NCI-H2196 treated with DMSO at 0.1 percent for 48 hours (cell line): Measurements from ENCODE around the gene S1PR1.
"Not testable (repeated sequence)": the region's sequence is repeated elsewhere in the genome, so short reads cannot be mapped to it uniquely, and the experiment has no call there.

Experiments
- DNase-seq: peaks from one replicate; lab custom pipeline; 2025; ENCODE audit not compliant: unreplicated experiment; lab: John Stamatoyannopoulos, UW

Gene S1PR1

DNA sequence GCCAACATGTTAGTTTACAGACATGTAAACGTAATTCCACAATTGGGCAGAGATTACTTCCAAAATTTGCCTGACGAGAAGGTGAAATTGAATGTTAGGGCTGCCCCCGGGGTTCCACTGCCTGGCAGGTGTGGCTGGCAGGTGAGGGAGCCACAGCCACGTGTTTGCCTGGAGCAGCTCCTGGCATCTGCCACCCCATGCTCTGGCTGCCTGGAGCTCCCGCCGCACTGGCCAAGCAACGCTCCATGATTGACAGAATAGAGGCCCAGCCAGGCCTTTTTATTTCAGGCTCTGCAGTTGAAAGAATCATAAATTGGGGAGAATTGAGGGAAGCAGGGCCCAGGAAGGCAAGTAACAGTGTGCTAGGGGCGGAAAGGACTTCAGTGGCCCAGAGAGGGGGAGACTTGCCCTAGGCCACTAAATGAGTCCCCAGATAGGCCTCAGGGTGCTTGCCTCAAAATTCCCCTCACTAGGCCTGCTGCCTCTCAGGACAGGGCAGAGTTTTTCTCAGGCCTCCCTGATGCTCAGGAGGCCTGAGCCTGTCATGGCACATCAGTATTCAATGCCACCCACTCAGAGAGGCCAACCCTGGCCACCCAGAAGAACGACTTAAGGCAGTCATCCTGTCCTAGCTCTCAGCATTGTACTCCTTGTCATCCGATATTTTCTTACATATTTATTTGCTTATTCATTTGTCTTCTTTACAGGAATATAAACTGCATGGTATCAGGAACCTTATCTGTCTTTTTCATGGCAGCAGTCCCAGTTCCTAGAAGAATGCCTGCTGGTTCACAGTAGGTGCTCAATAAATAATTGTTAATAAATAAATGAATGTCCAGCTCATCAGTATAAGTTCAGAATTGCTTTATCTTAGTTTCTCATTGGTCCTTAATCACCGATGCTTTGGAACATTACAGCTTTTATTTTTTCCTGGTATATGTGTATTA is 16.6 kb upstream of the S1PR1 start:
- DNase-seq: no peak

DNA sequence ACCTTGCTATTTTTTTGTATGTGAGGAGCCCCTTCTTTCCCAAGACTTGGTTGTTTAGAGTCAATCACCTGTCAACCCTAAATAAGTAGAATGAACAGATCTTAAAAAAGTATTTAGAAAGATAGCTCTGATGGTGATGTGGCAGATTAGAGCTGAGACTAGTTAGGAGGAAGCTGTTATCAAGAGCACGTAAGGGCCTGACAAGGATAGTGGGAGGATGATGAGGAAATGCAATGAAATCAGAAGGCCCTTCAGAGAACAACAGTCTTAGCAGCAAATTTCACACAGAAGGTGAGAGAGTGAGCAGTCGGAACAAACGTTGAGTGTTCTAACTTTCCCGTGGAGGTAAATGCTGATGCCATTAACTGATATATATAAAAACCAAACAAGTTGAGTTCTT is 15.9 kb upstream of the S1PR1 start:
- DNase-seq: no peak

DNA sequence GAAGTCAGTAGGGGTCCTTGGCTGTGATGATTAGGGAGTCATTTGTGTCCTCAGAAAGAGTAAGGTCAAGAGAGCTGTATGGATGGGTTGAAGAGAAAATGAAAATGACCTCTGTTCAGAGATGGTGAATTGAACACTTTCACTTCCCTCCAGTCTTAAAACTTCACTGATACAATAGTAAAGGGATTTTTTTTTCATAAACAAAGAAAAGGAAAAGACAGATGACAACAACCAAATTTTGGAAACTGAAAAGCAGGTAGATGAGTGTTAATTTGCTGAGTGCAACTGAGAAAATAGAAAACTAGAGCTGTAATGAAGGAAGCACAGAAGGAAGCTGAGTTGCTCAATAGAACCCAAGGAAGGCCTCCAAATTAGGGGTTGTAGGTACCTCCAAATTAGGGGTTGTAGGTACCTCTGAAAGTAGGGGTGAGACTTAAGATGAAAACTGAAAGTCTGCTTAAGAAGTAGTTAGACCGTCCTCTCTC is 14.8 kb upstream of the S1PR1 start:
- no peak for DNase-seq

DNA sequence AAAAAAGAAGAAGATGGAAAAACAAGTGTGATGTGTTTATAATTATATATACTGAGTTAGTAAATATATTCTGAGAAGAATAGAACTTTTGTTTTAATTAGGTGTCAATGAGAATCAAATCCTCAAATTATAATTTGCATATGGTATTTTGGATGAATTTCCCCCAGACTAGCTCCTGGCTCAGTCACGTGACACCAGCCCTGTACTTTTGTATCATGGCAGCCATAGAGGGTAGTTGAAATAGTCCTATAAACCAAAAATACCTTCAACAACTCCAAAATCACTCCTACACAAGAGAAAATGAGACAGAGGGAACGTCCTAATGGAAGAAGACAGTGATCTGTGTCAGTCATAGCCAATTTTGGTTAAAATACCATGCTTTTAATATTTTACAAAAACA is 9.0 kb upstream of the S1PR1 start:
- no peak for DNase-seq

DNA sequence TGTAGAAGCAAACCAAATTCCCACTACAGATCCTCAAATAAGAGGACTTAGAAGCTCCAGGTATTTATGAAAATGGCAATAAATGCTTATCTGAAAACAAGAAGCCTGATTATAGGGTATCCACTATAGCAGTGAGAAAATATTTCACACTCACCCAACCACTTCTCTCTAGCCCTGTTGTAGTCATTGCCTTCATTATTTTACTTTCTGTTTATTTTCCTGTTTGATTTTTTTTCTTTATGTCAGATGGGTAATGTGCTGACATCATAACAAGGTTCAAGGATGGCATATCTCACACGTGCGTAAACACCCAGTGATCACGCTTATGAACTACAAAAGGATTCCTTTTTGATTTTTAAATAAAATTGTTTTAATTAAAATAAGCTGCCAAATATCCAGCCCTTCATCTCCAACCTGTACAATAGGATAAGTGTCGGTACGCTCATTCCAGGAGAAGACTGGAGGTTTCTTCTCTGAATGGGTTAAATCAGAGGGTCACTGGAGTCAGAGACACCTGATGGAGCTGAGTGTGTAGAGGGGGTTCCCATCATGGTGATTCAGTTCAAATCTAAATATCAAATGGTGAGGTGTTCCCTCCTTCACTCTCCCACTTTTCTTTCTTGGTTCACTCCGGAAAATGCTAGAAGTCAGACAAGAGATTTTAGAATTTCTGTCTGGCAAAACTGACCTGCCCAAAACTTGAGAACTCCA is 8.2 kb upstream of the S1PR1 start:
- no peak for DNase-seq

DNA sequence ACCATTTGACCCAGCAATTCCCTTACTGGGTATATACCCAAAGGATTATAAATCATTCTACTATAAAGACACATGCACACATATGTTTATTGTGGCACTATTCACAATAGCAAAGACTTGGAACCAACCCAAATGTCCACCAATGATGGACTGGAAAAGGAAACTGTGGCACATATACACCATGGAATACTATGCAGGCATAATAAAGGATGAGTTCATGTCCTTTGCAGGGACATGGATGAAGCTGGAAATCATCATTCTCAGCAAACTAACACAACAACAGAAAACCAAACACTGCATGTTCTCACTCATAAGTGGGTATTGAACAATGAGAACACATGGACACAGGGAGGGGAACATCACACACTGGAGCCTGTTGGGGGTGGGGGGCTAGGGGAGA is 4.6 kb upstream of the S1PR1 start:
- not testable (repeated sequence) for DNase-seq

DNA sequence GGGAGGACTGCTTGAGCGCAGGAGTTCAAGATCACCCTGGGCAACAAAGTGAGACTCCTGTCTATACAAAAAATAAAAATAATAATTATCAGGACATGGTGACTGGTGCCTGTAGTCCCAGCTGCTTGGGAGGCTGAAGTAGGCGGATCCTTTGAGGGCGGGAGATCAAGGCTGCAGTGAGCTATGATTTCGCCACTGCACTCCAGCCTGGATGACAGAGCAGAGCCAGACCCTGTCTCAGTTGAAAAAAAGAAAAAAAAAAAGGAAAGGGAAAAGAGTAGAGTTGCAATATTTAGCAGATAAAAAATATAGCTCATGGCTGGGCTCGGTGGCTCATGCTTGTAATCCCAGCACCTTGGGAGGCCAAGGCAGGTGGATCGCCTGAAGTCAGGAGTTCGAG is 3.3 kb upstream of the S1PR1 start:
- DNase-seq: no peak

DNA sequence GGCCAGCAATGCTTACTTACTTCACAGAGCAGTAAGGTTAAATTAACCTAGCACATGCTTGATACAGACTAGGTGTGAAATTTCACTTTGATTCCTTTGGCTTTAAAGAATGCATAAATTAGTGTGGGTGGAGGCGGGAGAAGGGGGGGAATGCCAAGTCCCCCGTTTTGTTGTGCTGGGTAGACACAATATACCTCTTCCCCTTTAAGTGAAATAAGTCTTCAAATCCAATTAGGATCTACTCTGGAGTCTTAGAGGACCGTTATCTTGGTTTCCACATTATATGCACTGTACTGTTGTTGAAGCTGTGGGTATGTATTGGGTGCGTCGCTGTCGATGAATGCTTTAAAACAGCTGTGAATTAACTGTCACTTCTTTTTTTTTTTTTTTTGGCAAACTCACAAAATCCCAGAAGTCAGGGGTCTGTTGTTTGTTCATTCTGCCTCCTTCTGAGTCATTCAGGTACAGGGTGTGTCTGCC is 1.6 kb upstream of the S1PR1 start:
- no peak for DNase-seq

DNA sequence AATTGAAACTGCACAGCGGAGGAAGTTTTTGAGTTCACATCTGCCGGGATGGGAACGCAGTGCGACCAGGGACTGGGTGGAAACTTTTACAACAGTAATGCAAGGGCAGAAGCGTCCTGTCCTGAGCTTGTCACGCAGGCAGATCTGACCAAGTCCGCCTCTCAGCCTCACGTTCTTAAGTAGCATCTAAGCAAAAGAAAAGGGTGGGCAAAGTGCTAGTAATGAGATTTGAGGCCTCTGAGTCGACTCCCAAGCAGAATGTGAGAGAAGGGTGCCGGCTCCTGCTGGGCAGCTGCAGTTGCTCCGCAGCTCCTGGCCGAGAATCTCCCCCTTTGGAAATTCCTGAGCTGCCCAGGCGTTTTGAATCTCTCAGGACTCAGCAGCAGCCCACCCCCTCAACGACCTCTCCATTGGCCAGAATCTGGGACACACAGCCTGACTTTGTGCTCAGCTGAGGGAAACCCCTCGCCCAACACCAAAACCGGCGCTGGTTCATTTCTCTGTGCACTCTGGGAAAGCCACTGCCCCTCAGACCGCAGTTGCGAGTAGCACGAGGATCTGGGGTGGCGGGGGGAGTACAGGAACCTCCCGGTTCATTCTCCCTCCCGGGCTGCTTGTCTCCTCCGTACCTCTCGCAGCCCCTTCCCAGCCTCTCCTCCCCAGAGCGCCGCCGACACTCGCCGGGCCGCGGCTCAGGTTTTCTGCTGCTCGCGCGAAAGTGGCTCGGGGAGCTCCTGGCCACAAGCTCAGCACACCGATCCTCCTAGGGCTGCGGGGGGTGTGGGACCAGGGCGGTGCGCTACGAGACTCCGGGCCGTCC is 913 bp upstream of the S1PR1 start:
- DNase-seq: no peak

DNA sequence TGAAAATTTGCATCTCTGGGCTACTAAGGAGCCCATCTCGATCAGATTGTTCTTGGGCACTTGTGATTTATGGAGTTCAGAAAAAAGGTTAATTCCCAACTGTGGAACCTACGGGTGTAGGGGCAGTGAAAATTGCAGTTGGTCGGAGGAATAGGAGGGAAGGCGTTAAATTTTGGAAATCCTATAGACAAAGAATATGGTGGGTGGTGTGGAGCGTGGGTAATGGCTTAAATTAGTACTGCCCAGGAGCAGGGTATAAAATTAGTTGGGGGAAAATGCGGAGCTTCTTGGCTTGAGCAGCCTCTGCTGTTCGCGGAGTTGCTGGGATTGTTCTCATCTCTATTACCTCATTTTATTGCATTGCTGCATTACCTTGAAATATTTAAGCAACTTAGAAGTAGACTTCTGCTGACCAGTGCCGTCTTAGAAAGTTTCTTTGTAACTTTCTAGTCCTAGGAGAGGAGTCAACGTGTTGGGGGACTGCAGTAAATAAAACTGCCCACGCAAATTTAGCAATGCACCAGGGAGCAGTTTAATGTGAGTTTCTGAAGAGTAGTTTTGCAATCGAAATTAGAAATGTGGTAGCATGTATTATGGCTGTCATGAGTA is 514 bp downstream of the S1PR1 start:
- DNase-seq: no peak

DNA sequence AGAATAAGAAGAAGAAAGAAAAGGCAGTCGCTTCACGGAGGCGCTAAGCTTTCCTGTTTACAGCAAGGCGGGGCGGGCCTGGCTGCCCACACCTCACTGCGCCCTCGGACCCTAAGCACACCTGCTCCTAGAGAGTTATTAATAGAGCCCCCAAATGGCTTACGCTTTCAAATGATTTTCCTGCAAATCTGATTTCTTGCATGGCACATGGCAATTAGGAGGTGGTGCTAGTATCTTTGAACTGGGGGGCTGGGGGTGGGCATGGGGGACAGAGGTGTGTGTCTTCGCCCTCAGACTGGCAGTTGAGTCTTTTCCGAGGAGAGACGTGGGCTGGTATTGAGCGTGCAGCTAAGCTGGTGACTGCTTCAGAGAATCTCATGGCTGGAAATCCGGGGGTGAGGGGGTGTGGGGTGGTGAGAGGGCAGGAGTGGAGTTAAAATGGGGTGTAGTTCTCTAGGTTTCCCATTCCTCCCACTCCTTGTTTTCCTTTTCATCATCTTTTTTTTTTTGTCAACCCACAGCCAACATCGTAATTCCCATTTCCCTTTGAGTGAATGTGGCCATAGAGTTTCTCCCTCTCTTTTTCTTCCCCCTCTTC is 1.3 kb downstream of the S1PR1 start:
- no peak for DNase-seq

DNA sequence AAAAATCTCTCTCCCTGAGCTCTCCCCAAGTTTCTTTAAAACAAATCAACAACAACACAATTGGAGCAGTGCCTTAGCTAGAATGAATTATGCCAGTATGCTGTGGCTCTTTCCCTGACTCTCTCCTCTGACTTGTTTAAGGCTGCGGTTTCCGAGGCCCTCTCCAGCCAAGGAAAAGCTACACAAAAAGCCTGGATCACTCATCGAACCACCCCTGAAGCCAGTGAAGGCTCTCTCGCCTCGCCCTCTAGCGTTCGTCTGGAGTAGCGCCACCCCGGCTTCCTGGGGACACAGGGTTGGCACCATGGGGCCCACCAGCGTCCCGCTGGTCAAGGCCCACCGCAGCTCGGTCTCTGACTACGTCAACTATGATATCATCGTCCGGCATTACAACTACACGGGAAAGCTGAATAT is 1.9 kb downstream of the S1PR1 start:
- no peak for DNase-seq

DNA sequence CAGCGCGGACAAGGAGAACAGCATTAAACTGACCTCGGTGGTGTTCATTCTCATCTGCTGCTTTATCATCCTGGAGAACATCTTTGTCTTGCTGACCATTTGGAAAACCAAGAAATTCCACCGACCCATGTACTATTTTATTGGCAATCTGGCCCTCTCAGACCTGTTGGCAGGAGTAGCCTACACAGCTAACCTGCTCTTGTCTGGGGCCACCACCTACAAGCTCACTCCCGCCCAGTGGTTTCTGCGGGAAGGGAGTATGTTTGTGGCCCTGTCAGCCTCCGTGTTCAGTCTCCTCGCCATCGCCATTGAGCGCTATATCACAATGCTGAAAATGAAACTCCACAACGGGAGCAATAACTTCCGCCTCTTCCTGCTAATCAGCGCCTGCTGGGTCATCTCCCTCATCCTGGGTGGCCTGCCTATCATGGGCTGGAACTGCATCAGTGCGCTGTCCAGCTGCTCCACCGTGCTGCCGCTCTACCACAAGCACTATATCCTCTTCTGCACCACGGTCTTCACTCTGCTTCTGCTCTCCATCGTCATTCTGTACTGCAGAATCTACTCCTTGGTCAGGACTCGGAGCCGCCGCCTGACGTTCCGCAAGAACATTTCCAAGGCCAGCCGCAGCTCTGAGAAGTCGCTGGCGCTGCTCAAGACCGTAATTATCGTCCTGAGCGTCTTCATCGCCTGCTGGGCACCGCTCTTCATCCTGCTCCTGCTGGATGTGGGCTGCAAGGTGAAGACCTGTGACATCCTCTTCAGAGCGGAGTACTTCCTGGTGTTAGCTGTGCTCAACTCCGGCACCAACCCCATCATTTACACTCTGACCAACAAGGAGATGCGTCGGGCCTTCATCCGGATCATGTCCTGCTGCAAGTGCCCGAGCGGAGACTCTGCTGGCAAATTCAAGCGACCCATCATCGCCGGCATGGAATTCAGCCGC is 2.5 kb downstream of the S1PR1 start:
- no peak for DNase-seq

DNA sequence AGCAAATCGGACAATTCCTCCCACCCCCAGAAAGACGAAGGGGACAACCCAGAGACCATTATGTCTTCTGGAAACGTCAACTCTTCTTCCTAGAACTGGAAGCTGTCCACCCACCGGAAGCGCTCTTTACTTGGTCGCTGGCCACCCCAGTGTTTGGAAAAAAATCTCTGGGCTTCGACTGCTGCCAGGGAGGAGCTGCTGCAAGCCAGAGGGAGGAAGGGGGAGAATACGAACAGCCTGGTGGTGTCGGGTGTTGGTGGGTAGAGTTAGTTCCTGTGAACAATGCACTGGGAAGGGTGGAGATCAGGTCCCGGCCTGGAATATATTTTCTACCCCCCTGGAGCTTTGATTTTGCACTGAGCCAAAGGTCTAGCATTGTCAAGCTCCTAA is 3.2 kb downstream of the S1PR1 start:
- DNase-seq: no peak

DNA sequence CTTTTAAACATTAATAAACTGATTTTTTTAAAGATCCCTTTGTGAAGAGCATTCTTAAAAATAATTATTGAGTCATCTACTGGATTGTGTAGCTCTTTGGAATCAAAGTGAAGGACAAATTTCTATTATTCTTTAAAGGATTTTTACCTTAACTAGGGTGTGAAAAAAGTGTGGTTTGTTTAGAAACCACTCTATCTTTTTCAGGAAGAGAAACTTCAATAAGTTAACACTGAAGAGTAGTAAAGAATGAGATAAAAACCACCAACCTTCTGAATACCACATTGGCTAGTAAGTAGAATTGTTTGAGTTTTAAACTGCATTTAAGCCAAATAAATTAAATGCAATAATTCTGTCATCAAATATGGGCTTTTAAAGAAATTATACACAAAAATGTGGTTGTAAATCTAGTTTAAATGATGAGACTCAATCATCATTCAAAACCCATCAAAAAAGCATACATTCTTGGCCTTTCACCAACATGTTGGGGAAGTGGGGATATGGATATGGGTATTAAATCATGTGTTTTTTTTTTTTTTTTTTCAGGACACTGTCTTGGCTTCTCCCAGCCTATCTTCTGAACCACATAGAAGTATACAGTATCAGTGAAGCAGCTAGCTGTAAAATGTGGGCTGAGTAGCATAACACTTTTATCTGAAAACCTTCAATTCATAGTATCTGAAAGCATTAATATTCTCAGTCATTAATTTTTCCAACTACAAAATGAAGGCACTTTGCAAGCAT is 4.8 kb downstream of the S1PR1 start:
- DNase-seq: no peak

DNA sequence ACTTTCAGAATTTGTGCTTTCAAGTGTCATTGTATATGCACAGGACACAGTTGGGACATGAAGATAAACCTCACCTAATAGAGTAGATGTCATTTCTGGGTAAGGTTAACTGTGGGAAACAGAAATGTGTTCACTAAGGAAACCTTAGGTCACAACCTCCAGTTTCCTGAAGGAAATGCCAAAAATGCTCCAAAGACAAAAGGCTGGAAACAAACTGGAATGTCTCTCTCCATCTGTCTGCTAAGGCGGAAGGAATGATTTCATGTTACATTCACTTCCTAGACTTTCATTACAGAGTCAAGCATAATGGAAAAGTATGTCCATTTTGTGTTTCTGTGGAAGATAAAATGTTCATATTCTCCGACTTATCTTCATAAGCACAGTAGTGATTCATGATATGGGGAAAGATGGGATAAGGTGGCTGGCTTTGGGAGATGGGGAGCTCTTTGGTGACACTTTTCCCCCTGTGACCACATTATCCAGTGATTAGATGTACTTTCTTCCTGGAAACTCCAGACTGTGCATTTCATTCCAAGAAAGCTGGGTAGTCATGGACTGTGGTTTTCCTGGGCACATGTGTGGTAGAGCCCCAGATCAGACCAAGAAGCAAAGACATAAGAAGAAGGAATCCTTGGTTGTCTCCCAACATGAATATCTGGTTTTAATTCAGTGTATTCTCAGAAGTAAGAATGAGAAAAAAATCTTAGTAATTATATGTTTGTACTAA is 5.7 kb downstream of the S1PR1 start:
- no peak for DNase-seq

DNA sequence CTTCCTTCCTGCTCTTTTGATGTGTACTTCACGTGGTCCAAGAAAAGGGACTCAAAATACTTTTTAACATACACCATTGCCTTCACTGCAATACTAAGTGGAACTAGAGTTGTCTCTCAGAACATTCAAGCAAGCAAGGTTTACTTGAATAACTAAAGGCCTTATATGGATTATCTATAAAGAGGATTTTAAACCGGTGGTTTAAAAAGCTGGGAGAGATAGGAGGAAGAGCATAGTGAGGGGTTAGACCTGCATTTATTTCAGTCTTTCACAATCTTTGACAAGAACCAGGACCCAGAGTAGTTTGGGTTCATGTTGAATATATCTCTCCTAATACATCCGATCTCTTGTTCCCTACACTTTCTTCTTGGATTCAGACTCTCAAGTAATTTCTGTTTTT is 6.9 kb downstream of the S1PR1 start:
- DNase-seq: no peak

DNA sequence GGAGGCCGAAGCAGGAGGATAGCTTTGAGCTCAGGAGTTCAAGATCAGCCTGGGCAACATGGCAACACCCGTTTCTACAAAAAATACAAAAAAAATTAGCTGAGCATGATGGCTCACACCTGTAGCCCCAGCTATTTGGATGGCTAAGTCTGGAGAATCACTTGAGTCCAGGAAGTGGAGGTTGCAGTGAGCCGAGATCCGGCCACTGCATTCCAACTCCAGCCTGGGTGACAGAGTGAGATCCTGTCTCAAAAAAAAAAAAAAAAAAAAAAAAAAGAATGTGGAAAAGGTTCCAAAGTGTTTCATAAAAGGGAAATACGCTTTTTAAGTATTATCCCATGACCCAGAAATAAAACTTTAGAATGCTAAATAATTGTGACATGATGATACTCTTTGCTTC is 8.0 kb downstream of the S1PR1 start:
- DNase-seq: no peak
